HCT116 (cell line): ENCODE data around the gene ZBTB7B. TPM values are rescaled to one million over a fixed set of nuclear protein-coding genes. Genes with fewer than 3 reads are reported as not detected.

Experiments
- ATAC-seq: fragments of 200-7000 bp; cut with Tn5 transposase; 2 replicates; pipeline ENCODE4 v1.9.1; 2020; ENCODE audit warnings: mild to moderate bottlenecking, moderate library complexity
- BruUV-seq: library from RNA; stranded (reverse); fragments of 400-500 nt; replicated peaks from 2 replicates; lab custom pipeline; 2021; lab: Mats Ljungman, UMichigan
- CTCF ChIA-PET: fragments of 300-600 bp; sonication (Branson Sonifier 250); formaldehyde crosslinking; loops from one replicate; lab custom pipeline; 2021; ENCODE audit warnings: antibody characterized with exemption; lab: Charles Lee
- POLR2A ChIA-PET: fragments of 300-600, 350-600 bp; sonication (Branson Sonifier 250); formaldehyde crosslinking; loops from one replicate; lab custom pipeline; 2021; ENCODE audit warnings: antibody characterized with exemption; lab: Charles Lee
- RAD21 ChIA-PET, 2 experiments: fragments of 300-600 bp; sonication (Branson Sonifier 250); formaldehyde crosslinking; loops; one replicate each; lab custom pipeline; 2023; ENCODE audit warnings: low total read pairs in 2 of 2; ENCODE audit not compliant: uncharacterized antibody in 2 of 2, unreplicated experiment in 2 of 2, low non-redundant PET in 1 of 2; lab: Charles Lee
- DNase-seq: peaks from one replicate; pipeline ENCODE4 v3.0.0-alpha.2; 2010; ENCODE audit warnings: low read depth, low spot score
- H2AFZ ChIP-seq: fragments of 200-600 bp; shearing (Covaris generic), sonication (generic); 2 replicates; pipeline ENCODE4 v1.6.1; 2017; ENCODE audit warnings: low read depth, mixed run types, mixed read lengths, antibody characterized with exemption, low read length; ENCODE audit not compliant: poor library complexity, severe bottlenecking
- H3K27ac ChIP-seq: 2 replicates; pipeline ENCODE4 v1.5.1; 2012; ENCODE audit warnings: low read depth, low read length
- H3K27me3 ChIP-seq: fragments of 200-600 bp; sonication (generic); 2 replicates; pipeline ENCODE4 v1.6.1; 2016; ENCODE audit warnings: mixed run types, low read length, mixed read lengths; ENCODE audit not compliant: insufficient read depth
- H3K36me3 ChIP-seq, 2 experiments: fragments of 200-500 bp in 1 of 2; fragments of 200-600 bp in 1 of 2; sonication (Bioruptor generic) in 1 of 2; sonication (generic) in 1 of 2; 2 replicates each; pipeline versions ENCODE4 v1.5.1 to v1.6.1; 2014 to 2016; ENCODE audit warnings: low read length in 2 of 2, inconsistent platforms in 1 of 2, mixed read lengths in 1 of 2, mixed run types in 1 of 2; ENCODE audit not compliant: insufficient read depth in 2 of 2, control insufficient read depth in 1 of 2
- H3K4me1 ChIP-seq, 2 experiments: fragments of 200-600 bp in 1 of 2; sonication (generic) in 1 of 2; 2 replicates each; pipeline versions ENCODE4 v1.5.1 to v1.6.1; 2012 to 2017; ENCODE audit warnings: low read length in 2 of 2, inconsistent platforms in 1 of 2, mild to moderate bottlenecking in 1 of 2, mixed read lengths in 1 of 2, mixed run types in 1 of 2, moderate library complexity in 1 of 2; ENCODE audit not compliant: insufficient read depth in 2 of 2, control insufficient read depth in 1 of 2
- H3K4me2 ChIP-seq: fragments of 200-600 bp; sonication (generic); 2 replicates; pipeline ENCODE4 v1.6.1; 2017; ENCODE audit warnings: mixed run types, low read length, mixed read lengths
- H3K4me3 ChIP-seq, 2 experiments: fragments of 200-600 bp in 1 of 2; sonication (generic) in 1 of 2; replicated peaks in 1 of 2; 2 replicates each; pipeline ENCODE4 v1.5.1; 2011 to 2016; ENCODE audit warnings: low read length in 2 of 2, control low read depth in 1 of 2, low read depth in 1 of 2, mild to moderate bottlenecking in 1 of 2, mixed read lengths in 1 of 2, mixed run types in 1 of 2
- H3K79me2 ChIP-seq: fragments of 200-600 bp; sonication (generic); 2 replicates; pipeline ENCODE4 v1.6.1; 2017; ENCODE audit warnings: mild to moderate bottlenecking, mixed run types, low read length, moderate library complexity, mixed read lengths; ENCODE audit not compliant: insufficient read depth
- H3K9ac ChIP-seq: fragments of 200-600 bp; sonication (generic); 2 replicates; pipeline ENCODE4 v1.6.1; 2016; ENCODE audit warnings: low read length, mixed read lengths
- H3K9me2 ChIP-seq: fragments of 200-600 bp; sonication (generic), shearing (Covaris generic); 2 replicates; pipeline ENCODE4 v1.6.1; 2017; ENCODE audit warnings: mixed run types, mild to moderate bottlenecking, moderate library complexity; ENCODE audit not compliant: insufficient read depth
- H3K9me3 ChIP-seq, 2 experiments: fragments of 200-500 bp in 1 of 2; fragments of 200-600 bp in 1 of 2; sonication (Bioruptor generic) in 1 of 2; sonication (generic) in 1 of 2; 2 replicates each; pipeline ENCODE4 v1.6.1; 2014 to 2017; ENCODE audit warnings: low read length in 2 of 2, mixed read lengths in 2 of 2, inconsistent platforms in 1 of 2, low read depth in 1 of 2, mild to moderate bottlenecking in 1 of 2, mixed run types in 1 of 2, moderate library complexity in 1 of 2; ENCODE audit not compliant: control insufficient read depth in 1 of 2, insufficient read depth in 1 of 2
- H4K20me1 ChIP-seq: fragments of 200-600 bp; sonication (generic), shearing (Covaris generic); 2 replicates; pipeline ENCODE4 v1.6.1; 2017; ENCODE audit warnings: mixed run types, mild to moderate bottlenecking, moderate library complexity; ENCODE audit not compliant: insufficient read depth
- CEBPB ChIP-seq: IDR thresholded peaks from 2 replicates; pipeline ENCODE4 v1.6.1; 2012; ENCODE audit warnings: low read depth
- EGR1 ChIP-seq: IDR thresholded peaks from 2 replicates; pipeline ENCODE4 v1.6.1; 2012; ENCODE audit warnings: low read depth
- ELF1 ChIP-seq: IDR thresholded peaks from 2 replicates; pipeline ENCODE4 v1.6.1; 2012; ENCODE audit warnings: low read depth, borderline replicate concordance
- EZH2phosphoT487 ChIP-seq: fragments of 200-600 bp; IDR thresholded peaks from 2 replicates; pipeline ENCODE4 v1.6.1; 2018; ENCODE audit warnings: antibody characterized with exemption, borderline replicate concordance
- POLR2A ChIP-seq: IDR thresholded peaks from 2 replicates; pipeline ENCODE4 v1.7.0; 2011; ENCODE audit warnings: borderline replicate concordance; ENCODE audit not compliant: insufficient read depth, insufficient read length; ENCODE audit errors: extremely low read depth
- POLR2AphosphoS5 ChIP-seq: IDR thresholded peaks from 2 replicates; pipeline ENCODE4 v1.6.1; 2011; ENCODE audit warnings: mild to moderate bottlenecking, low read depth, low read length, moderate library complexity
- RAD21 ChIP-seq: IDR thresholded peaks from 2 replicates; pipeline ENCODE4 v1.6.1; 2012; ENCODE audit warnings: low read depth, mild to moderate bottlenecking
- SP1 ChIP-seq: IDR thresholded peaks from 2 replicates; pipeline ENCODE4 v1.6.1; 2012; ENCODE audit warnings: low read depth
- TCF7L2 ChIP-seq: IDR thresholded peaks from 2 replicates; pipeline ENCODE4 v1.7.0; 2011; ENCODE audit warnings: borderline replicate concordance, inconsistent platforms; ENCODE audit not compliant: insufficient read depth, insufficient read length; ENCODE audit errors: extremely low read depth
- intact Hi-C: fragments of 100-400 bp; cut with micrococcal nuclease; formaldehyde crosslinking; loops from 2 replicates; pipeline ENCODE4 v1.10.0; 2022
- total RNA-seq: library from RNA; stranded (reverse); gene quantifications from one replicate; pipeline ENCODE4 v1.2.1, GENCODE V29; 2021; ENCODE audit not compliant: unreplicated experiment
- TF ChIP-seq, protein P1 (sequence below): IDR thresholded peaks from 2 replicates; pipeline ENCODE4 v1.6.1; 2011; ENCODE audit warnings: mild to moderate bottlenecking, low read length, moderate library complexity; ENCODE audit not compliant: insufficient replicate concordance; ENCODE audit errors: extremely low read depth
- TF ChIP-seq, protein P2 (sequence below), 3 experiments: fragments of 200-600 bp in 1 of 3; sonication (generic) in 1 of 3; IDR thresholded peaks in 2 of 3; conservative IDR thresholded peaks in 1 of 3; 2 replicates each; pipeline ENCODE4 v1.5.1; 2012 to 2017; ENCODE audit warnings: low read depth in 2 of 3, low read length in 2 of 3, antibody characterized with exemption in 1 of 3, borderline replicate concordance in 1 of 3, control low read depth in 1 of 3, mild to moderate bottlenecking in 1 of 3, mixed read lengths in 1 of 3, mixed run types in 1 of 3, moderate library complexity in 1 of 3; ENCODE audit not compliant: insufficient read depth in 1 of 3

The ZBTB7B gene
- total RNA-seq, 1 experiment from 2014 or later = 57.0 TPM

DNA sequence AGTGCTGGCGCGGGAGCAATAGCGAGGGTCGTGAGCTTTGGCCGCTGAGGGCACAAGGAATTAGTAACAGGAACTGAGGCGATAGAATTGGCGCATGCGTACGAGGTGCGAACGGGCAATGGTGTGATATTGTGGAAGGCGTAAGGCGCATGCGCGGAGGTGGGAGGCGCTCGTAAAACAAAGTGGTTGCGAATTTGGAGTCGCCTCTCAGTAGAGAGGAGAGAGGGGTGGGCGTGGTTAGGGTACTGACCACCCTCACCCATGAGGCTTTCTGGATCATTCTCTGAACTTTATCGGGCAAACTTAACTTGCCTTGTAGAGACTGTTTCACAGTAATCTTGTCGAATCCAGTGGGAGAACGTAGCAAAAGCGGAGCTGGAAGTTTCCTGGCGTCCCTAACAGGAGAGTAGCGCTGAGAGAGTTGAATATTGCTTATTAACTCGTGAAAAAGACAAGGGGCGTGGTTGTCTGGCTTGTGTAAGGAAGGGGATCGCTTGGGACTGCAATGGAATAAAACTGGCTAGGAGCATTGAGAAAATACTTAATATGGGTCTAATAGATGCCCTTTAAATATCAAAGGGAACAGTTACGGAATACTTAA is 27.7 kb upstream of the ZBTB7B start:
- Histone ChIP-seq H3K4me2 (peak overlapping the region; percentile 90), H3K4me3 (peak overlapping the region; percentile 61 to 70), H3K36me3 (peaks cover 9 to 17% of the 10 kb centered on the region in 2 experiments), H3K79me2 (peaks cover 83% of the 10 kb centered on the region), H3K27me3 (no peaks in the 10 kb centered on the region), H4K20me1 (no peaks in the 10 kb centered on the region), H3K9ac (peak overlapping the region; percentile 86), H3K27ac (peak overlapping the region; percentile 86), H3K9me2 (no peaks in the 10 kb centered on the region), H3K9me3 (no peaks in the 10 kb centered on the region), H3K4me1 (peaks cover 34 to 62% of the 10 kb centered on the region in 2 experiments), H2AFZ (no peak overlapping the region)
- BruUV-seq = no TSS peak
- CTCF ChIA-PET = interaction anchor here (1.6 kb wide), 1 partner anchor 8 kb away, joined by 4 read pairs; the partner anchor contains the start of gene FLAD1
- DNase-seq (peak; percentile 95), ATAC-seq (peak; percentile 55)
- intact Hi-C loops = loop anchor here (1.0 to 5.0 kb wide), 4 partner anchors 26 to 162 kb away; partner anchors contain the start of genes EFNA4 and SLC50A1
- peak; percentile 65 for TF ChIP-seq POLR2A
- TF ChIP-seq, protein P1, sequence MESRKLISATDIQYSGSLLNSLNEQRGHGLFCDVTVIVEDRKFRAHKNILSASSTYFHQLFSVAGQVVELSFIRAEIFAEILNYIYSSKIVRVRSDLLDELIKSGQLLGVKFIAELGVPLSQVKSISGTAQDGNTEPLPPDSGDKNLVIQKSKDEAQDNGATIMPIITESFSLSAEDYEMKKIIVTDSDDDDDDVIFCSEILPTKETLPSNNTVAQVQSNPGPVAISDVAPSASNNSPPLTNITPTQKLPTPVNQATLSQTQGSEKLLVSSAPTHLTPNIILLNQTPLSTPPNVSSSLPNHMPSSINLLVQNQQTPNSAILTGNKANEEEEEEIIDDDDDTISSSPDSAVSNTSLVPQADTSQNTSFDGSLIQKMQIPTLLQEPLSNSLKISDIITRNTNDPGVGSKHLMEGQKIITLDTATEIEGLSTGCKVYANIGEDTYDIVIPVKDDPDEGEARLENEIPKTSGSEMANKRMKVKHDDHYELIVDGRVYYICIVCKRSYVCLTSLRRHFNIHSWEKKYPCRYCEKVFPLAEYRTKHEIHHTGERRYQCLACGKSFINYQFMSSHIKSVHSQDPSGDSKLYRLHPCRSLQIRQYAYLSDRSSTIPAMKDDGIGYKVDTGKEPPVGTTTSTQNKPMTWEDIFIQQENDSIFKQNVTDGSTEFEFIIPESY = no peak
- TF ChIP-seq POLR2AphosphoS5 = peak; percentile 88
- POLR2A ChIA-PET = interaction anchor here (1.0 to 5.4 kb wide), 6 partner anchors 9 to 43 kb away, joined by 3 to 38 read pairs (median 7); partner anchors contain the start of genes FLAD1, LENEP and PYGO2
- RAD21 ChIA-PET = no interaction called here

DNA sequence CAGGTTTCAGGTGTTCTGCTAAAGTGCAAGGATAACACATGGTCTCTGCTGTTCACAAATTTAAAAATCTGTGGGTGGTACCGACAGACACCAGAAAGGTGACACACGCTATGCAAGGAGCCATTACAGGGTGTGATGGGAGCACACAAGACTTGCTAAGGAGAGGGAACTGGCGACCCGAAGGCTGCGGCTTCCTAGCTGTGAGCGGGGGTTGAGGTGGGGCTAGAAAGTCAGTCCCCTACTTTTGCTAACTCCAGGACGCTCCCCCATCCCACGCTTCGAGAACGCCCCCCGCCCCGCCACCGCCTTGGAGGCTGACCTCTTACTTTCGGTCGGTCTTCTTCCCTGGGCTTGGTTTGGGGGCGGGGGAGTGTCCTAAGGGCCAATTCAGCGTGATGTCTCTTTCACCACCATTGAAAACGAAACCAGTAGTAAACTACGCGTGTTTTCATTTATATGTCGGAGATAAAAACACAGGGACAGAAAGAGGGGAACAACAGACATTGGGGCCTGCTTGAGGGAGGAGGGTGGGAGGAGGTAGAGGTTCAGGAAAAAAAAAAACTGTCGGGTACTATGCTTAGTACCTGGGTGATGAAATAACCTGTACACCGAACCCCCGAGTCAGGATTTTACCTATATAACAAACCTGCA is 27.1 kb upstream of the ZBTB7B start:
- peaks cover 81% of the 10 kb centered on the region for H3K79me2 ChIP-seq
- no peak for DNase-seq
- H3K9ac ChIP-seq = peak overlapping the region; percentile 86
- H2AFZ ChIP-seq = no peak overlapping the region
- peaks cover 28 to 56% of the 10 kb centered on the region in 2 experiments for H3K4me1 ChIP-seq
- H4K20me1 ChIP-seq = no peaks in the 10 kb centered on the region
- TF ChIP-seq TCF7L2 (no peak), EZH2phosphoT487 (no peak), RAD21 (no peak), ELF1 (no peak), CEBPB (no peak), SP1 (no peak), EGR1 (no peak)
- TF ChIP-seq, protein P1 = no peak
- TF ChIP-seq, protein P2, sequence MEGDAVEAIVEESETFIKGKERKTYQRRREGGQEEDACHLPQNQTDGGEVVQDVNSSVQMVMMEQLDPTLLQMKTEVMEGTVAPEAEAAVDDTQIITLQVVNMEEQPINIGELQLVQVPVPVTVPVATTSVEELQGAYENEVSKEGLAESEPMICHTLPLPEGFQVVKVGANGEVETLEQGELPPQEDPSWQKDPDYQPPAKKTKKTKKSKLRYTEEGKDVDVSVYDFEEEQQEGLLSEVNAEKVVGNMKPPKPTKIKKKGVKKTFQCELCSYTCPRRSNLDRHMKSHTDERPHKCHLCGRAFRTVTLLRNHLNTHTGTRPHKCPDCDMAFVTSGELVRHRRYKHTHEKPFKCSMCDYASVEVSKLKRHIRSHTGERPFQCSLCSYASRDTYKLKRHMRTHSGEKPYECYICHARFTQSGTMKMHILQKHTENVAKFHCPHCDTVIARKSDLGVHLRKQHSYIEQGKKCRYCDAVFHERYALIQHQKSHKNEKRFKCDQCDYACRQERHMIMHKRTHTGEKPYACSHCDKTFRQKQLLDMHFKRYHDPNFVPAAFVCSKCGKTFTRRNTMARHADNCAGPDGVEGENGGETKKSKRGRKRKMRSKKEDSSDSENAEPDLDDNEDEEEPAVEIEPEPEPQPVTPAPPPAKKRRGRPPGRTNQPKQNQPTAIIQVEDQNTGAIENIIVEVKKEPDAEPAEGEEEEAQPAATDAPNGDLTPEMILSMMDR (IDR thresholded peaks at IDR 0.05 in 2 of 3, conservative IDR thresholded peaks at IDR 0.05 in 1 of 3; ENCODE audit: borderline replicate concordance in 1 of 3, insufficient read depth in 1 of 3, low read depth in 2 of 3, low read length in 2 of 3) = no peak
- H3K27me3 ChIP-seq = no peaks in the 10 kb centered on the region
- ChIA-PET POLR2A (interaction anchor here (1.0 to 1.1 kb wide), 2 partner anchors 8 to 26 kb away, joined by 3 read pairs; partner anchors contain the start of gene FLAD1), CTCF (no interaction called here), RAD21 (no interaction called here)
- peak overlapping the region; percentile 90 for H3K4me2 ChIP-seq
- no peaks in the 10 kb centered on the region for H3K9me2 ChIP-seq
- no peak for ATAC-seq
- peak overlapping the region; percentile 61 to 70 for H3K4me3 ChIP-seq
- no peaks in the 10 kb centered on the region for H3K9me3 ChIP-seq
- BruUV-seq = TSS peak; percentile 66
- intact Hi-C loops = no loop called here
- H3K27ac ChIP-seq = peak overlapping the region; percentile 86
- peaks cover 9 to 20% of the 10 kb centered on the region in 2 experiments for H3K36me3 ChIP-seq
